CD4-positive, alpha-beta T cell treated with Interleukin-4 for 1 hour (primary cell): ENCODE data around the gene DPH1.

Source experiments
- DNase-seq, 2 donors: peaks; one replicate each; pipeline ENCODE4 v3.0.0-alpha.2; 2020 to 2022

DPH1 gene

GRCh38 chr17:2028737-2029136 is 1.2 kb upstream of the DPH1 start:
- no peak for DNase-seq

- no peak for DNase-seq
These were observed 818 bp downstream of the DPH1 start for GRCh38 chr17:2030779-2031163.

- DNase-seq, result no peak
These were observed 3.2 kb downstream of the DPH1 start for GRCh38 chr17:2033153-2033552.

- DNase-seq, result no peak
These were observed 4.2 kb downstream of the DPH1 start for GRCh38 chr17:2034157-2034556.

- no peak for DNase-seq
These were observed 5.0 kb downstream of the DPH1 start for GRCh38 chr17:2034806-2035540.

GRCh38 chr17:2035541-2036488 is 5.9 kb downstream of the DPH1 start:
- no peak for DNase-seq

GRCh38 chr17:2037155-2037554 is 7.2 kb downstream of the DPH1 start:
- DNase-seq, result no peak

GRCh38 chr17:2040219-2040827 is 10.4 kb downstream of the DPH1 start:
- no peak for DNase-seq

GRCh38 chr17:2040942-2041560 is 11.1 kb downstream of the DPH1 start:
- no peak for DNase-seq

GRCh38 chr17:2041561-2042389 is 11.8 kb downstream of the DPH1 start, which contains the start of gene OVCA2:
TSS of gene OVCA2 (plus strand) at chr17:2042022. CDS start at chr17:2042048, 26 bp downstream.
- DNase-seq, result peak; percentile 96 to 97

GRCh38 chr17:2042390-2042847 is 12.5 kb downstream of the DPH1 start:
- no peak for DNase-seq

- DNase-seq, result no peak
These were observed 13.0 kb downstream of the DPH1 start for GRCh38 chr17:2042933-2043332.

GRCh38 chr17:2043785-2044184 is 13.8 kb downstream of the DPH1 start:
- no peak for DNase-seq

GRCh38 chr17:2044263-2044894 is 14.4 kb downstream of the DPH1 start:
- no peak for DNase-seq

GRCh38 chr17:2047590-2047989 is 17.6 kb downstream of the DPH1 start:
- DNase-seq, result no peak

GRCh38 chr17:2048805-2049204 is 18.9 kb downstream of the DPH1 start:
- no peak for DNase-seq

GRCh38 chr17:2049333-2050299 is 19.7 kb downstream of the DPH1 start:
- DNase-seq, result peak; percentile 92 to 94

- peak; percentile 78 to 82 for DNase-seq
These were observed 20.5 kb downstream of the DPH1 start for GRCh38 chr17:2050300-2051060.
